ENCODE data around the gene ZDHHC19. TPM values are rescaled to one million over a fixed set of nuclear protein-coding genes. Genes with fewer than 3 reads are reported as not detected.
"Not testable (repeated sequence)": the region's sequence is repeated elsewhere in the genome, so short reads cannot be mapped to it uniquely, and the experiment has no call there.

ZDHHC19 gene
- total RNA-seq, 1 donor, result not detected

DNA sequence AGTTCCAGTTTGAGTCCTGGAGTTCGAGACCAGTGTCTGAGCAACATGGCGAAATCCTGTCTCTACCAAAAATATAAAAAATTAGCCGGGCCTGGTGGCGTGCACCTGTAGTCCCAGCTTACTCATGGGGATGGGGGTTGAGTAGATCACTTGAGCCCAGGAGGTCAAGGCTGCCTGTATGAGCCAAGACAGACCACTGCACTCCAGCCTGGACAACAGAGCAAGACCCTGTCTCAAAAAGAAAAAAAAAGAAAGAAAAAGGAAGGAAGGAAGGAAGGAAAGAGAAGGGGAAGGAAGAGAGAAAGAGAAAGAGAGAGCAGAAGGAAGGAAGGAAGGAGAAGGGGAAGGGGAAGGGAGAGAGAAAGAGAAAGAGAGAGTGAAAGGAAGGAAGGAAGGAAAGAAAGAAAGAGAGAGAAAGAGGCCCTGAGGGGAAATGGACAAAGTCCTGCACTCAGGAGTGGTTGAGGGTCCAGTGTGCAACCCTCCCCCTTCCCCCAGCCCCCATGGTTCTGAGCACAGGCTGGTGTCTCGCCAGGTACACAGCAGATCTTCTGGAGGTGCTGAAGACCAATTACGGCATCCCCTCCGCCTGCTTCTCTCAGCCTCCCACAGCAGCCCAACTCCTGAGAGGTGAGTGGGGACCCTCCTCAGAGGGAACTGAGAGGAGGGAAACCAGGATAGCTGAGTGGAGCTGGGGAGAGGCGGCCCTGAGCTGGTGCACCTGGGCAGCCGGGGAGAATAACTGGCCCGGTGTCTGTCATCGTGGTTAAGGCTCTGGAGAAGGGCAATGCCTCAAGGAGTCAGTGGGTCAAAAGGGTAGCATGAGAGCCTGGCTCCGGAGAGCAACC is 6.3 kb upstream of the ZDHHC19 start:
- H3K4me3 ChIP-seq (ENCODE audit: low read depth, low read length), result no peak overlapping the region
- DNase-seq (ENCODE audit: low read depth), result no peak
- TF ChIP-seq, protein P1, sequence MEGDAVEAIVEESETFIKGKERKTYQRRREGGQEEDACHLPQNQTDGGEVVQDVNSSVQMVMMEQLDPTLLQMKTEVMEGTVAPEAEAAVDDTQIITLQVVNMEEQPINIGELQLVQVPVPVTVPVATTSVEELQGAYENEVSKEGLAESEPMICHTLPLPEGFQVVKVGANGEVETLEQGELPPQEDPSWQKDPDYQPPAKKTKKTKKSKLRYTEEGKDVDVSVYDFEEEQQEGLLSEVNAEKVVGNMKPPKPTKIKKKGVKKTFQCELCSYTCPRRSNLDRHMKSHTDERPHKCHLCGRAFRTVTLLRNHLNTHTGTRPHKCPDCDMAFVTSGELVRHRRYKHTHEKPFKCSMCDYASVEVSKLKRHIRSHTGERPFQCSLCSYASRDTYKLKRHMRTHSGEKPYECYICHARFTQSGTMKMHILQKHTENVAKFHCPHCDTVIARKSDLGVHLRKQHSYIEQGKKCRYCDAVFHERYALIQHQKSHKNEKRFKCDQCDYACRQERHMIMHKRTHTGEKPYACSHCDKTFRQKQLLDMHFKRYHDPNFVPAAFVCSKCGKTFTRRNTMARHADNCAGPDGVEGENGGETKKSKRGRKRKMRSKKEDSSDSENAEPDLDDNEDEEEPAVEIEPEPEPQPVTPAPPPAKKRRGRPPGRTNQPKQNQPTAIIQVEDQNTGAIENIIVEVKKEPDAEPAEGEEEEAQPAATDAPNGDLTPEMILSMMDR (IDR thresholded peaks at IDR 0.05; ENCODE audit: insufficient read depth, low read depth, low read length), result no peak

DNA sequence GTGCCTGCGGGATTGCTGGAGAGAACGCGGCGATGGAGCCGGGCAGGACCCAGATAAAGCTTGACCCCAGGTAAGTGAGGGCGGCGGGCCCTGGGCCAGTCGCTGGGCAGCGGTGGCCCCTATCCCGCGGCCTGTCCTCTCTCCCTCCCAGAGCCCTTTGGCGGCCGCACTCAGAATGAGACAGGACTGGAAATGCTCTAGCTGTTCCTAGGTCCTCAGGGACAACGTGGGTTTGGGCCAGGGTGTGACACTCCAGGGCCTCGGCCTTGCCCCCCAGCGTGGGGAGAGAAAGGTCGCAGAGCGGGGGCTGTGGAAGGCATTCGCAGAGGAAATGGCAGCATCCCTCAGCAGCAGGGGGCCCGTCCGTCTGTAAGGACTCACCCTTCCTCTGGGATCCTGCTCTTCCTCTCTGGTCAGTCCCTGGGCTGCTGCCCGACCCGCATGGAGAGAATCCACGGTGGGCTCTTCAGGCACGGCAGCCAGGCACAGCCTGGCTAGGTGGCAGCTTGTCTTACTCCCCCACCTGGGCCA is 5.5 kb upstream of the ZDHHC19 start:
- TF ChIP-seq, protein P1 (IDR thresholded peaks at IDR 0.05; ENCODE audit: insufficient read depth, low read depth, low read length), result no peak
- no peak for DNase-seq (ENCODE audit: low read depth)
- H3K4me3 ChIP-seq (ENCODE audit: low read depth, low read length), result no peak overlapping the region

DNA sequence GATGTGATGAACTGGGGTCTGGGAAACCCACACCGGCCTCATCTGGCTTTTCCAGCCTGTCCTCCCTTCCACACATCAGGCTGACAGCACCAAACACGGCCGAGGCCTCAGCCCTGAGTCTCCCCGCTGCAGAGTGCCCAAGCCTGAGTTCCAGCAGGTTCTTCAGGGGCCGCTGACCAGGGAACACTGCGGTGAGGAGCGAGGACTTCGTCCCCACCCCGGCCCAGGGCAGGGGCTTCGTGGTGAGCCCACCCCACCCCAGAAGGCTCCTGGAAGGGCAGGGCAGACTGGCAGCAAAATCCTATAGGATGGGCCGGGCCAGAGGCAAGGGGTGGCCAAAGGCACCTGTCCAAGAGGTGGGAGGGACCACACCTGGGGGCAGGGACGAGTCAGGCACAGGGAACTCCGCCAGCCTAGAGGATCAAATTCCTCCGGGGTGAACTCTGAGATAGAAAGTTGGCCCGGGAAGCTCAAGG is 4.9 kb upstream of the ZDHHC19 start, which contains the start of gene SLC51A:
TSS of gene SLC51A (plus strand) at position 446 of the 476 bp plus-strand sequence. CDS start 179 bp downstream, outside the sequence.
- TF ChIP-seq, protein P1 (IDR thresholded peaks at IDR 0.05; ENCODE audit: insufficient read depth, low read depth, low read length), result no peak
- no peak within 1 kb of the TSS for H3K4me3 ChIP-seq (ENCODE audit: low read depth, low read length)
- DNase-seq (ENCODE audit: low read depth), result no peak

DNA sequence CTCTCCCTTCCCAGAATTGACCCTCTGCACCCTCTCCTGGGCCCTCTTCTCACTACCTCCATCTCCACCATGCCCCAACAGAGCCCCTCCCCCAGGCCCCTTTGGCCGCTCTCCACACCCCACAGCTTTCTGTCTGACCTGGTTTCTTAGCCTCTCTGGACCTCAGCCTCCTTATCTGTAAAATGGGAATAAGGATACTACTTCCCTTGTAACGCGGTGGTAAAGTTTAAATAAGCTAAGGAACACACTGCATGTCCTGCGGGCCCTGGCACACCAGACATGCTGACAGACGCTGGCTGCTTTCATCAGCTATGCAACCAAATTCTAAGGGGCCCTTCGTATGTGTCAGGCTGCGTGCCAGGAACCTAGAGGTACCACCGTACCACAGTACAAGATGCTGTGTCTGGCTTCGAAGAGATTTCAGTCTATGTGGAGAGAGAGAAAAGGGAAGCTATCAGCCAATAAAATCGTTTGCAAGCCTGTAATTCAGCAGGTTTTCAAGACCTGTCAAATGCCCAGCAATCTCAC is 4.4 kb upstream of the ZDHHC19 start:
- TF ChIP-seq, protein P1 (IDR thresholded peaks at IDR 0.05; ENCODE audit: insufficient read depth, low read depth, low read length), result no peak
- H3K4me3 ChIP-seq (ENCODE audit: low read depth, low read length), result no peak overlapping the region
- no peak for DNase-seq (ENCODE audit: low read depth)

DNA sequence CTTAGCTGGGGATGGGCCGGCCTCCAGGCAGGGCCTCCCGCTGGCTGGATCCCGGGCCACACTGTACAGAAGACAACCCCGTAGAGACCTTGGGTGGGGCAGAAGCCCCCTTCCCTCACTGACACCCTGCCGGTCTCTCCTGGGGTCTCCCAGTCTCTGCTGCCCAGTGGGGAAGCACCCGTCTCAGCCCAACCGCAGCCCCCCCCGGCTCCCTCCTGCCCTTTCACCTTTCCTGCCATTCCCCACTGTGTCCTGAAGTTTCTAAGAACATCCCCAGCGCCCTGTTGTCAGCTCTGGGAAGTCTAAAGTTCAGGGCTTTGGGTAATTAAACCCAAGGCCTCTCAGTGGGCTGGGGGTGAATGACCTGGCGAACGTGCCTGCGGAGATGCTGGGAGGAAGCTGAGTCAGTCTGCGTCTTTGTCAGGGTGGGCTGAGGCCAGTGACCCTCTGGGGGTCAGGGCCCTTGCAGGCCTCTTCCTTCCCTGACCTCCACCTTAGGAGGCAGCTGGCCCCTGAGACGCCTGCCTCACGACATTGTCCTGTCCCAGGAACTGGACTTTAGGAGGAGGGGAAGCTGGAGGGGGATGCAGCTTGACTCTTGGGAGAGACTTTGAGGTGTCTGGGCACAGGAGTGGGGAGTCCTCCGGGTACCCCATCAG is 3.7 kb upstream of the ZDHHC19 start:
- DNase-seq (ENCODE audit: low read depth), result no peak
- no peak overlapping the region for H3K4me3 ChIP-seq (ENCODE audit: low read depth, low read length)
- TF ChIP-seq, protein P1 (IDR thresholded peaks at IDR 0.05; ENCODE audit: insufficient read depth, low read depth, low read length), result no peak

DNA sequence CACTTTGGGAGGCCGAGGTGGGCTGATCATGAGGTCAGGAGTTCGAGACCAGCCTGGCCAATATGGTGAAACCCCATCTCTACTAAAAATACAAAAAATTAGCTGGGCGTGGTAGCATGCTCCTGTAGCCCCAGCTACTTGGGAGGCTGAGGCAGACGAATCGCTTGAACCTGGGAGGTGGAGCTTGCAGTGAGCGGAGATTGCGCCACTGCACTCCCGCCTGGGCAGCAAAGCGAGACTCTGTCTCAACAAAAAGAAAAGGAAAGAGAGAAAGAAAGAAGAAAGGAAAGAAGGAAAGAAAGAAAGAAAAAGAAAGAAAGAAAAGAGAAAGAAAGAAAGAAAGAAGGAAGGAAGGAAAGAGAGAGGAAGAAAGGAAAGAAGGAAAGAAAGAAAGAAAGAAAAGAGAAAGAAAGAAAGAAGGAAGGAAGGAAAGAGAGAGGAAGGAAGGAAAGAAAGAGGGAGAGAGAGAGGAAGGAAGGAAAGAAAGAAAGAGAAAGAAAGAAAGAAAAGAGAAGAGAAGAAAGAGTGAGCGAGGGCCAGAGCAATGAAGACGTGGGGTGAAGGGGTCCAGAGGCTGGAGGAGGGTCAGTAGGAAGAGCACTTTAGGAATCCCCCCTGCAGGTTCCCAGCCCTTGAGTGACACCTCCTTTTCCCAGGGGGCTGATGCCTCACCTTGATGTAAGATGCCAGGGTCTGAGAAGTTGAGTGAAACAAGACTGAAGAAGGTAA is 1.1 kb downstream of the ZDHHC19 start:
- not testable (repeated sequence) for DNase-seq (ENCODE audit: low read depth); H3K4me3 ChIP-seq (ENCODE audit: low read depth, low read length)
